Sigmoid colon (tissue), 4 donors: ENCODE measurements around the gene CTNNA2.

ENCODE experiments used
- CTCF ChIP-seq, 4 experiments: fragments of 450-650 bp in 3 of 4; fragments of 200-600 bp in 1 of 4; IDR thresholded peaks; one replicate each; pipeline ENCODE4 v1.5.1; 2016 to 2019; ENCODE audit warnings: antibody characterized with exemption in 4 of 4, mild to moderate bottlenecking in 3 of 4, moderate library complexity in 2 of 4
- EP300 ChIP-seq, 4 donors: sonication (generic); formaldehyde crosslinking; IDR thresholded peaks; one replicate each; pipeline ENCODE4 v1.6.1; 2017; ENCODE audit warnings: antibody characterized with exemption in 4 of 4
- POLR2A ChIP-seq, 2 donors: fragments of 450-650 bp; IDR thresholded peaks; one replicate each; pipeline ENCODE4 v1.6.1; 2016; ENCODE audit warnings: antibody characterized with exemption in 2 of 2, mild to moderate bottlenecking in 2 of 2, moderate library complexity in 2 of 2
- POLR2AphosphoS5 ChIP-seq, 4 donors: sonication (generic); formaldehyde crosslinking; IDR thresholded peaks; one replicate each; pipeline ENCODE4 v1.6.1; 2017; ENCODE audit warnings: antibody characterized with exemption in 4 of 4

- TF ChIP-seq CTCF (IDR thresholded peaks at IDR 0.05) (no peak), POLR2A (IDR thresholded peaks at IDR 0.05) (no peak), POLR2AphosphoS5 (IDR thresholded peaks at IDR 0.05) (no peak), EP300 (IDR thresholded peaks at IDR 0.05) (no peak)
Measured at GRCh38 chr2:79793006-79793405, 280.2 kb downstream of the CTNNA2 start.
